IMR-90 (cell line): ENCODE measurements around the gene CRYZL1. TPM values are rescaled to one million over a fixed set of nuclear protein-coding genes. Genes with fewer than 3 reads are reported as not detected.

Experiments
- ATAC-seq: fragments of 200-7000 bp; cut with Tn5 transposase; 2 replicates; pipeline ENCODE4 v1.9.1; 2020; ENCODE audit warnings: low read depth, mild to moderate bottlenecking, moderate library complexity
- BruUV-seq: library from RNA; stranded (reverse); fragments of 400-500 nt; replicated peaks from 2 replicates; lab custom pipeline; 2021; lab: Mats Ljungman, UMichigan
- CTCF ChIA-PET: fragments of 300-600 bp; formaldehyde crosslinking; extraction: SDS; loops from one replicate; lab custom pipeline; 2021; ENCODE audit warnings: antibody characterized with exemption; lab: Yijun Ruan, JAX
- POLR2A ChIA-PET: fragments of 300-600 bp; sonication (Branson Sonifier 250); formaldehyde crosslinking; loops from one replicate; lab custom pipeline; 2022; ENCODE audit warnings: antibody characterized with exemption; ENCODE audit not compliant: unreplicated experiment; lab: Charles Lee
- DNase-seq: peaks from one replicate; pipeline ENCODE4 v3.0.0; 2013
- H2AFZ ChIP-seq: replicated peaks from 2 replicates; pipeline ENCODE3; 2013; ENCODE audit warnings: low read length, mild to moderate bottlenecking; ENCODE audit not compliant: poor library complexity
- H2AK5ac ChIP-seq: 2 replicates; pipeline ENCODE4 v1.6.1; 2013; ENCODE audit warnings: low read depth, low read length, inconsistent platforms
- H2AK9ac ChIP-seq: replicated peaks from 2 replicates; pipeline ENCODE3; 2013; ENCODE audit warnings: mild to moderate bottlenecking, low read depth, low read length, moderate library complexity; ENCODE audit not compliant: poor library complexity
- H2BK120ac ChIP-seq: 2 replicates; pipeline ENCODE4 v1.6.1; 2013; ENCODE audit warnings: low read depth, low read length, inconsistent platforms
- H2BK15ac ChIP-seq: 3 replicates; pipeline ENCODE4 v1.6.1; 2013; ENCODE audit warnings: low read depth, low read length, inconsistent platforms
- H2BK20ac ChIP-seq: 2 replicates; pipeline ENCODE4 v1.6.1; 2013; ENCODE audit warnings: low read depth, mild to moderate bottlenecking, inconsistent platforms, low read length, moderate library complexity
- H2BK5ac ChIP-seq: 2 replicates; pipeline ENCODE4 v1.6.1; 2013; ENCODE audit warnings: mild to moderate bottlenecking, low read depth, low read length, inconsistent platforms; ENCODE audit not compliant: poor library complexity, severe bottlenecking
- H3K14ac ChIP-seq: replicated peaks from 2 replicates; pipeline ENCODE4 v1.6.1; 2013; ENCODE audit warnings: low read depth, low read length, inconsistent platforms
- H3K18ac ChIP-seq: 2 replicates; pipeline ENCODE4 v1.6.1; 2013; ENCODE audit warnings: low read depth, low read length, control low read depth
- H3K23ac ChIP-seq: 2 replicates; pipeline ENCODE4 v1.6.1; 2013; ENCODE audit warnings: low read depth, low read length, inconsistent platforms
- H3K27ac ChIP-seq: 2 replicates; pipeline ENCODE4 v1.5.1; 2013; ENCODE audit warnings: mild to moderate bottlenecking, control low read depth, low read length; ENCODE audit not compliant: insufficient read depth
- H3K27me3 ChIP-seq: 2 replicates; pipeline ENCODE4 v1.6.1; 2013; ENCODE audit warnings: low read length; ENCODE audit not compliant: control insufficient read depth, insufficient read depth
- H3K36me3 ChIP-seq: 2 replicates; pipeline ENCODE4 v1.6.1; 2013; ENCODE audit warnings: low read length, mixed read lengths; ENCODE audit not compliant: control insufficient read depth, insufficient read depth
- H3K4ac ChIP-seq: 2 replicates; pipeline ENCODE4 v1.6.1; 2013; ENCODE audit warnings: low read depth, low read length, inconsistent platforms
- H3K4me1 ChIP-seq: 2 replicates; pipeline ENCODE4 v1.6.1; 2013; ENCODE audit warnings: low read length, mixed read lengths; ENCODE audit not compliant: control insufficient read depth, insufficient read depth
- H3K4me2 ChIP-seq: 2 replicates; pipeline ENCODE4 v1.6.1; 2013; ENCODE audit warnings: low read depth, mild to moderate bottlenecking, control low read depth, low read length, moderate library complexity
- H3K4me3 ChIP-seq: 2 replicates; pipeline ENCODE4 v1.5.1; 2013; ENCODE audit warnings: low read depth, mild to moderate bottlenecking, control low read depth, low read length, moderate library complexity; ENCODE audit not compliant: insufficient read depth
- H3K56ac ChIP-seq: 2 replicates; pipeline ENCODE4 v1.6.1; 2013; ENCODE audit warnings: low read length, inconsistent platforms; ENCODE audit not compliant: insufficient read depth; ENCODE audit errors: extremely low read depth
- H3K79me1 ChIP-seq, 2 experiments: 2 replicates each; pipeline ENCODE4 v1.6.1; 2013; ENCODE audit warnings: low read length in 2 of 2, inconsistent platforms in 1 of 2, low read depth in 1 of 2
- H3K9ac ChIP-seq: 2 replicates; pipeline ENCODE4 v1.6.1; 2013; ENCODE audit warnings: low read depth, low read length, control low read depth
- H3K9me1 ChIP-seq: 2 replicates; pipeline ENCODE4 v1.6.1; 2013; ENCODE audit warnings: low read length, inconsistent platforms; ENCODE audit not compliant: insufficient read depth
- H3K9me3 ChIP-seq: 2 replicates; pipeline ENCODE4 v1.6.1; 2013; ENCODE audit warnings: low read length; ENCODE audit not compliant: control insufficient read depth, insufficient read depth
- H4K20me1 ChIP-seq: 2 replicates; pipeline ENCODE4 v1.6.1; 2013; ENCODE audit warnings: low read length, inconsistent platforms; ENCODE audit not compliant: insufficient read depth
- H4K5ac ChIP-seq: 2 replicates; pipeline ENCODE4 v1.6.1; 2013; ENCODE audit warnings: mild to moderate bottlenecking, low read depth, low read length, control low read depth
- H4K8ac ChIP-seq, 2 experiments: 2 replicates each; pipeline ENCODE4 v1.6.1; 2013; ENCODE audit warnings: low read depth in 2 of 2, low read length in 2 of 2, control low read depth in 1 of 2, inconsistent platforms in 1 of 2
- H4K91ac ChIP-seq: 2 replicates; pipeline ENCODE4 v1.6.1; 2013; ENCODE audit warnings: low read depth, low read length, inconsistent platforms; ENCODE audit not compliant: insufficient read depth
- BHLHE40 ChIP-seq: fragments of 150-350 bp; IDR thresholded peaks from 2 replicates; pipeline ENCODE4 v1.6.1; 2016; ENCODE audit warnings: mild to moderate bottlenecking, low read depth, low read length
- CEBPB ChIP-seq: IDR thresholded peaks from 2 replicates; pipeline ENCODE4 v1.6.1; 2012; ENCODE audit warnings: low read depth, low read length, improper control_type of control experiment
- CHD1 ChIP-seq: IDR thresholded peaks from 2 replicates; pipeline ENCODE4 v1.6.1; 2012; ENCODE audit warnings: low read depth, low read length, improper control_type of control experiment
- FOS ChIP-seq: fragments of 150-350 bp; IDR thresholded peaks from 2 replicates; pipeline ENCODE4 v1.6.1; 2016; ENCODE audit warnings: low read depth, low read length
- MAFK ChIP-seq: IDR thresholded peaks from 2 replicates; pipeline ENCODE4 v1.6.1; 2012; ENCODE audit warnings: low read depth, low read length, improper control_type of control experiment
- MAZ ChIP-seq: IDR thresholded peaks from 2 replicates; pipeline ENCODE4 v1.6.1; 2012; ENCODE audit warnings: low read depth, mild to moderate bottlenecking, low read length, improper control_type of control experiment, moderate library complexity, borderline replicate concordance
- MXI1 ChIP-seq: IDR thresholded peaks from 2 replicates; pipeline ENCODE4 v1.6.1; 2012; ENCODE audit warnings: low read depth, mild to moderate bottlenecking, low read length, moderate library complexity, borderline replicate concordance
- NFE2L2 ChIP-seq: fragments of 150-350 bp; IDR thresholded peaks from 2 replicates; pipeline ENCODE4 v1.6.1; 2016; ENCODE audit warnings: low read depth, mild to moderate bottlenecking, low read length
- POLR2A ChIP-seq: IDR thresholded peaks from 2 replicates; pipeline ENCODE4 v1.6.1; 2012; ENCODE audit warnings: mild to moderate bottlenecking, low read depth, low read length
- RAD21 ChIP-seq: IDR thresholded peaks from 2 replicates; pipeline ENCODE4 v1.6.1; 2012; ENCODE audit warnings: low read length, improper control_type of control experiment
- RCOR1 ChIP-seq: IDR thresholded peaks from 2 replicates; pipeline ENCODE4 v1.6.1; 2012; ENCODE audit warnings: mild to moderate bottlenecking, low read length, improper control_type of control experiment; ENCODE audit not compliant: insufficient replicate concordance
- RFX5 ChIP-seq: IDR thresholded peaks from 2 replicates; pipeline ENCODE4 v1.8.0; 2012; ENCODE audit warnings: low read depth, mild to moderate bottlenecking, low read length, moderate library complexity
- SMC3 ChIP-seq: fragments of 150-350 bp; IDR thresholded peaks from 2 replicates; pipeline ENCODE4 v1.6.1; 2016; ENCODE audit warnings: low read depth, mild to moderate bottlenecking, antibody characterized with exemption, low read length, moderate library complexity
- WGBS, 2 experiments: methylation state at CpG; one replicate each; pipeline versions ENCODE4 v1.1.5 to v1.1.7; 2013; ENCODE audit warnings: missing lambda C conversion rate in 2 of 2; ENCODE audit not compliant: insufficient read length in 1 of 2; ENCODE audit errors: extremely low coverage in 2 of 2; 5-methylcytosine and 5-hydroxymethylcytosine counted together
- dilution Hi-C: fragments of 300-500 bp; cut with HindIII; formaldehyde crosslinking; loops from one replicate; pipeline ENCODE4 v1.14.3; 2018; ENCODE audit warnings: low sequenced_read_pairs; ENCODE audit not compliant: unreplicated experiment
- in situ Hi-C: fragments of 300-500 bp; cut with MboI; formaldehyde crosslinking; loops from 3 replicates; pipeline ENCODE4 v1.14.3; 2019; ENCODE audit warnings: low sequenced_read_pairs, inconsistent platforms, mixed read lengths
- intact Hi-C: fragments of 100-400 bp; cut with micrococcal nuclease; formaldehyde crosslinking; loops from 2 replicates; pipeline ENCODE4 v1.10.0; 2022
- polyA plus RNA-seq, 3 experiments: library from polyadenylated mRNA; depleted of rRNA; stranded (reverse); fragments of >200 nt; gene quantifications; 2 replicates each; pipeline ENCODE4 v1.2.3, GENCODE V29; 2012; ENCODE audit warnings: low replicate concordance in 1 of 3
- total RNA-seq: library from RNA; depleted of rRNA; stranded (reverse); fragments of >200 nt; gene quantifications from 2 replicates; pipeline ENCODE4 v1.2.3, GENCODE V29; 2012
- TF ChIP-seq, protein P1 (sequence below): conservative IDR thresholded peaks from 2 replicates; pipeline ENCODE4 v1.5.1; 2012; ENCODE audit warnings: mild to moderate bottlenecking, low read depth, low read length, improper control_type of control experiment
- TF ChIP-seq, protein P2 (sequence below): fragments of 150-350 bp; IDR thresholded peaks from 2 replicates; pipeline ENCODE4 v1.6.1; 2017; ENCODE audit warnings: mild to moderate bottlenecking, antibody characterized with exemption, low read length, low read depth
- TF ChIP-seq, protein P3 (sequence below): fragments of 150-350 bp; IDR thresholded peaks from 2 replicates; pipeline ENCODE4 v1.6.1; 2016; ENCODE audit warnings: low read depth, mild to moderate bottlenecking, low read length, moderate library complexity, borderline replicate concordance

The CRYZL1 gene
- total and polyA plus RNA-seq, 2 of the 4 experiments (the other 2 are of a cell fraction) = 19.9 to 28.5 TPM

DNA sequence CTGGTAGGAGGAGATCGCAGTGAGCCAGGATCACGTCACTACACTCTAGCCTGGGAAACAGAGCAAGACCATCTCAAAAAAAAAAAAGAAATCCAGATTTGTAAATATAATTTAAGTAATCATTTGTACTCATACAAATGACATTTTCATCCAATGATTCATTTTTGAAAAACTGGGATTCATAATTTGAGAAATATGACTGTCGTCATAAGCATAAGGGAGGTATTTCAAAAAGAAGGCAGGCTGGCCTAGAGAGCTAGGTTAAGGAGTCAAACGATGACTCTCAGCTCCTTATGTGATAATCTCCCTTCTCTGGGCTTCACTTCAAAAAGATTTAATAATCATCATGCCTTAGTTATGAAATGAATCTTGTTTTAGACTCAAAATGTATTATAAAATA is 101.9 kb downstream of the CRYZL1 start:
- no peak overlapping the region for H2BK20ac ChIP-seq
- peaks cover 18% of the 10 kb centered on the region for H4K20me1 ChIP-seq
- H2BK120ac ChIP-seq = no peak overlapping the region
- no peak overlapping the region for H2AK9ac ChIP-seq
- H2BK5ac ChIP-seq = no peak overlapping the region
- no peak overlapping the region for H3K27ac ChIP-seq
- no peak overlapping the region for H3K4me2 ChIP-seq
- dilution Hi-C loops (no loop called here), intact Hi-C loops (no loop called here), in situ Hi-C loops (no loop called here)
- no peaks in the 10 kb centered on the region for H3K27me3 ChIP-seq
- H2AFZ ChIP-seq = no peak overlapping the region
- no peak overlapping the region for H4K8ac ChIP-seq
- WGBS, 2 experiments = no CpG with 5 or more reads among the region's 4 CpGs
- no peak overlapping the region for H3K14ac ChIP-seq
- H3K4me3 ChIP-seq = no peak overlapping the region
- no peaks in the 10 kb centered on the region for H3K9me1 ChIP-seq
- peaks cover 12% of the 10 kb centered on the region for H3K36me3 ChIP-seq
- no peak overlapping the region for H3K56ac ChIP-seq
- no peak overlapping the region for H3K23ac ChIP-seq
- H4K5ac ChIP-seq = no peak overlapping the region
- H3K79me1 ChIP-seq = peaks cover 8 to 44% of the 10 kb centered on the region in 2 experiments; a peak in 3 of 4 replicates
- H2AK5ac ChIP-seq = no peak overlapping the region
- peak; percentile 67 for DNase-seq
- H3K18ac ChIP-seq = no peak overlapping the region
- no peak overlapping the region for H3K4ac ChIP-seq
- ATAC-seq = no peak
- H3K9ac ChIP-seq = no peak overlapping the region
- TF ChIP-seq SMC3 (no peak), MAZ (no peak), RCOR1 (no peak), CEBPB (no peak), BHLHE40 (no peak), FOS (no peak), RFX5 (no peak), NFE2L2 (no peak), RAD21 (no peak), CHD1 (no peak), POLR2A (no peak), MAFK (no peak), MXI1 (no peak)
- TF ChIP-seq, protein P1, sequence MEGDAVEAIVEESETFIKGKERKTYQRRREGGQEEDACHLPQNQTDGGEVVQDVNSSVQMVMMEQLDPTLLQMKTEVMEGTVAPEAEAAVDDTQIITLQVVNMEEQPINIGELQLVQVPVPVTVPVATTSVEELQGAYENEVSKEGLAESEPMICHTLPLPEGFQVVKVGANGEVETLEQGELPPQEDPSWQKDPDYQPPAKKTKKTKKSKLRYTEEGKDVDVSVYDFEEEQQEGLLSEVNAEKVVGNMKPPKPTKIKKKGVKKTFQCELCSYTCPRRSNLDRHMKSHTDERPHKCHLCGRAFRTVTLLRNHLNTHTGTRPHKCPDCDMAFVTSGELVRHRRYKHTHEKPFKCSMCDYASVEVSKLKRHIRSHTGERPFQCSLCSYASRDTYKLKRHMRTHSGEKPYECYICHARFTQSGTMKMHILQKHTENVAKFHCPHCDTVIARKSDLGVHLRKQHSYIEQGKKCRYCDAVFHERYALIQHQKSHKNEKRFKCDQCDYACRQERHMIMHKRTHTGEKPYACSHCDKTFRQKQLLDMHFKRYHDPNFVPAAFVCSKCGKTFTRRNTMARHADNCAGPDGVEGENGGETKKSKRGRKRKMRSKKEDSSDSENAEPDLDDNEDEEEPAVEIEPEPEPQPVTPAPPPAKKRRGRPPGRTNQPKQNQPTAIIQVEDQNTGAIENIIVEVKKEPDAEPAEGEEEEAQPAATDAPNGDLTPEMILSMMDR = no peak
- TF ChIP-seq, protein P2, sequence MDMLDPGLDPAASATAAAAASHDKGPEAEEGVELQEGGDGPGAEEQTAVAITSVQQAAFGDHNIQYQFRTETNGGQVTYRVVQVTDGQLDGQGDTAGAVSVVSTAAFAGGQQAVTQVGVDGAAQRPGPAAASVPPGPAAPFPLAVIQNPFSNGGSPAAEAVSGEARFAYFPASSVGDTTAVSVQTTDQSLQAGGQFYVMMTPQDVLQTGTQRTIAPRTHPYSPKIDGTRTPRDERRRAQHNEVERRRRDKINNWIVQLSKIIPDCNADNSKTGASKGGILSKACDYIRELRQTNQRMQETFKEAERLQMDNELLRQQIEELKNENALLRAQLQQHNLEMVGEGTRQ = no peak
- TF ChIP-seq, protein P3, sequence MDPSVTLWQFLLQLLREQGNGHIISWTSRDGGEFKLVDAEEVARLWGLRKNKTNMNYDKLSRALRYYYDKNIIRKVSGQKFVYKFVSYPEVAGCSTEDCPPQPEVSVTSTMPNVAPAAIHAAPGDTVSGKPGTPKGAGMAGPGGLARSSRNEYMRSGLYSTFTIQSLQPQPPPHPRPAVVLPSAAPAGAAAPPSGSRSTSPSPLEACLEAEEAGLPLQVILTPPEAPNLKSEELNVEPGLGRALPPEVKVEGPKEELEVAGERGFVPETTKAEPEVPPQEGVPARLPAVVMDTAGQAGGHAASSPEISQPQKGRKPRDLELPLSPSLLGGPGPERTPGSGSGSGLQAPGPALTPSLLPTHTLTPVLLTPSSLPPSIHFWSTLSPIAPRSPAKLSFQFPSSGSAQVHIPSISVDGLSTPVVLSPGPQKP = no peak
- no peak overlapping the region for H4K91ac ChIP-seq
- no TSS peak for BruUV-seq
- CTCF ChIA-PET = no interaction called here
- H3K9me3 ChIP-seq = no peaks in the 10 kb centered on the region
- POLR2A ChIA-PET = no interaction called here
- H2BK15ac ChIP-seq = no peak overlapping the region
- no peaks in the 10 kb centered on the region for H3K4me1 ChIP-seq
